ENCODE results near the gene DOK1.
"Not testable (repeated sequence)": the region's sequence is repeated elsewhere in the genome, so short reads cannot be mapped to it uniquely, and the experiment has no call there.

DOK1 gene

GRCh38 chr2:74548900-74549826, 5.4 kb upstream of the DOK1 start:
- no peak for DNase-seq (ENCODE audit: low read depth)

DNA sequence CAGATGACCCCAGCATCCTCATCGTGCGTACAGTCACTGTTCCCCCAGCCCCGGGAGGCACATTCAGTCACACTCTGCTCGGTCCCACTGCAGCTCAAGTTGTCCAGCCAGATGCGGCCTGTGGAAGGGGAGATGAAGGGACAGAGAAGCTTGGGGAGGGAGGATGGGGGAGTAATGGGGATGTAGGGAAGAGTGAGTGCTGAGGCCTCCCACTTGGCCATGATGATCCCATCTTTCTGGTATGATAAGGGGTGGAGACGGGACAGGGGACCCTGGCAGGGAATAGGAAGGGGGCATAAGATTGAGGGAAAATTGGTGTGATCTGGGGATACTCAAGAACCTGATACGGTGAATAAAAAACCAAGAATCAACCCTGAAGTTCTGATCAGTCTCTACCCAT, 4.3 kb upstream of the DOK1 start:
- DNase-seq (ENCODE audit: low read depth): no peak

- DNase-seq (ENCODE audit: low read depth): no peak
Observed at GRCh38 chr2:74551530-74551929, 3.0 kb upstream of the DOK1 start.

GRCh38 chr2:74551942-74552913, 2.3 kb upstream of the DOK1 start:
- no peak for DNase-seq (ENCODE audit: low read depth)

DNA sequence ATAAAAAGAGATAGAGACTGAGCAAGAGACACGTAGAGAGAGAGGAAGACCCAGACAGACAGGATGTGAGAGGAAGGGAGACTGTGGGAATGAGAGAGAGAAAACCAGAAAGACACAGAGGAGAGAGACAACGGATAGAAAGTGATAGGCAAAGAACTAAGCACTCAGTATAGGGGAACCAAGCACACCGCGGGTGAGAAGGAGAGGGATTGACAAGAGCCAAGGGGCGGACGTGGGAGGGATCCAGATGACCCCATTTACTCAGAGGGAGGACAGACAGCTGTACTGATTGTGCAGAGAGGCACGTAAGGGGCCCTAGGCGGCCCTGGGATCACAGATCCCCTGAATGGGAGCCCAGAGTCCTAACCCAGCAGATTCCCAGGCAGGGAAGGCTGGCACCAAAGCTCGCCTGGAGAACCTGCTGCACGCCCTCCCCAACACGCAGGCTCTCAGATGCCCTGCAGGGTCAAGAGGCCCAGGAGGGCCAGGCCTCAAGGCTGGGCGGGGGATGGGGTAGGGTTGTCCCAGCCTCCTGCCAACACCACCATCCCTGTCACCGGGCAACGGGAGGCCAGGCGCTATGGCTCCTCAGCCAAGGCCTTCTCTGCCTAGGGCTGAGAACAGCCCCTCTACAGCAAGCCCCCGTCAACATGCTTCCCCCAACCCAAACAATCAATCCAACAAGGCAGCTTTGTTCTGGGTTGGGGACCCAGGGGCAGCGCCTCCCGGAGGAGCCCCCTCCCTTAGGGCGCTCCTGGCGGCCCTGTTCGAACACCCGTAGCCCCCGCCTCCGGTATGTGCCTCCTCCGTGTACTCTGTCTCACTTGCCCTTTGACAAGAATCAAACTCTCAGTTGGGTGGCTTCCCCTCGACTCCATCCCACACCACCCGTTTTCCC, 1.4 kb upstream of the DOK1 start:
- no peak for DNase-seq (ENCODE audit: low read depth)

DNA sequence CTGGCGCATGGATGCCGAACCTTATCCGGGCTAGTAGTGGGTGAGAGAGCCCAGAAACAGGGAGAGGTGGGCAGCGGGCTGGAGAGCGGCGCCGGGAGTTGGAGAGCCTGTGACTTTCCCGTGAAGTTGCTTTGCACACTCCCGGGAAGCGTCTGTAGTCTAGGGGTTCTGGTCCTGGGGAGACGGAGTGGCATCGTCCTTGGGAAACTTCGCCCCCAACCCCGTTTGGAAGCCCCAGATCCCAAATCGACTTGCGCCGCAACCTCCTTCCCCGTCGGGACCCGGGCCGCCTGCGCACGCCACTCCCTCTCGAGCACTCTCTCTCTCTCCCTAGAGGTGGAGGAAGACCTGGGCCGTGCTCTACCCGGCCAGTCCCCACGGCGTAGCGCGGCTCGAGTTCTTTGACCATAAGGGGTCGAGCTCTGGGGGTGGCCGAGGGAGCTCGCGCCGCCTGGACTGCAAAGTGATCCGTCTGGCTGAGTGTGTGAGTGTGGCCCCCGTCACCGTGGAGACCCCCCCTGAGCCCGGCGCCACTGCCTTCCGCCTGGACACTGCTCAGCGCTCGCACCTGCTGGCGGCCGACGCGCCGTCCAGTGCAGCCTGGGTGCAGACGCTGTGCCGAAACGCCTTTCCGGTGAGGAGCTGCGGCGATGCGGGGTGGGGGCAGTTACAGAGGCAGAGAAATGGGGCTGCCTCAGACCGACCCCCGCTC, 456 bp downstream of the DOK1 start:
- DNase-seq (ENCODE audit: low read depth): no peak

DNA sequence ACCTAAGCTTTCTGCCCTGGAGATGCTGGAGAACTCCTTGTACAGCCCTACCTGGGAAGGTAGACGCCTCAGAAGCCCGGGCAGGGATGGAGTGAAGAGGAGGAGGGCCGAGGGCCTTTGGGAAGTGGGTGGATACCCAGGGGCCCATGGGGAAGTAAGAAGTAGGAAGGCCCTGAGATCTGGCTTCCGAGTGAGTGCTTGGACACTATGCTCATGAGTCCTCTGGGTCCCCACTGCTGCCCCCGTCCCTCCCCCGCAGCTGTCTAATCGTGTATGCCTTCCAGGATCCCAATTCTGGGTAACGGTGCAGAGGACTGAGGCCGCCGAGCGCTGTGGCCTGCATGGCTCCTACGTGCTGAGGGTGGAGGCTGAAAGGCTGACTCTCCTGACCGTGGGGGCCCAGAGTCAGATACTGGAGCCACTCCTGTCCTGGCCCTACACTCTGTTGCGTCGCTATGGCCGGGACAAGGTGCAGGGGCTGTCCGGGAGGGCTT, 1.1 kb downstream of the DOK1 start:
- no peak for DNase-seq (ENCODE audit: low read depth)

DNA sequence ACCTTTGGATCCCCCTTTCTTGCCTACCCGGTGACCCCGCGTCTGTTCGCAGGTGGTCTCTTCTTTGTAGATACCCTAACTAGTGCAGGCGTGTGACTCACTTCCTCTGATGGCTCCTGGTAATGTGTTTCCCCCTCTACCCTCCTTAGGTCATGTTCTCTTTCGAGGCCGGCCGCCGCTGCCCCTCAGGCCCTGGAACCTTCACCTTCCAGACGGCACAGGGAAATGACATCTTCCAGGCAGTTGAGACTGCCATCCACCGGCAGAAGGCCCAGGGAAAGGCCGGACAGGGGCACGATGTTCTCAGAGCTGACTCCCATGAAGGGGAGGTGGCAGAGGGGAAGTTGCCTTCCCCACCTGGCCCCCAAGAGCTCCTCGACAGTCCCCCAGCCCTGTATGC, 1.6 kb downstream of the DOK1 start:
- no peak for DNase-seq (ENCODE audit: low read depth)

DNA sequence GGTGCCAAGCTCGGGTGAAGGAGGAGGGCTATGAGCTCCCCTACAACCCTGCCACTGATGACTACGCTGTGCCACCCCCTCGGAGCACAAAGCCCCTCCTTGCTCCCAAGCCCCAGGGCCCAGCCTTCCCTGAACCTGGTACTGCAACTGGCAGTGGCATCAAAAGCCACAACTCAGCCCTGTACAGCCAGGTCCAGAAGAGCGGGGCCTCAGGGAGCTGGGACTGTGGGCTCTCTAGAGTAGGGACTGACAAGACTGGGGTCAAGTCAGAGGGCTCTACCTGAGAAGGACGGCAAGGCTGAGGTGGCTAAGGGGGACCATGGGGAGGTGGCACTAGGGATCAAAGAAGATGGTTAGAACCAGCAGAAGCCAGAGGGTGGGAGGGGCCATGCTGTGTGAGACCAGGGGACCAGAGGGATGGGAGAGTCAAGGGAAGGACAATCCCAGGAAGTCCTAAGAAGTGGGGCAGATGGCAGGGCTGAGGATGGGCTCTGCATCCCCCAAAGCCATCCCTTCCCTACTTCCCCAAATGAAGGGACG, 2.4 kb downstream of the DOK1 start:
- no peak for DNase-seq (ENCODE audit: low read depth)

- DNase-seq (ENCODE audit: low read depth): no peak
Observed at GRCh38 chr2:74558284-74559230, 4.0 kb downstream of the DOK1 start.

GRCh38 chr2:74559912-74560311, 5.4 kb downstream of the DOK1 start:
- no peak for DNase-seq (ENCODE audit: low read depth)

DNA sequence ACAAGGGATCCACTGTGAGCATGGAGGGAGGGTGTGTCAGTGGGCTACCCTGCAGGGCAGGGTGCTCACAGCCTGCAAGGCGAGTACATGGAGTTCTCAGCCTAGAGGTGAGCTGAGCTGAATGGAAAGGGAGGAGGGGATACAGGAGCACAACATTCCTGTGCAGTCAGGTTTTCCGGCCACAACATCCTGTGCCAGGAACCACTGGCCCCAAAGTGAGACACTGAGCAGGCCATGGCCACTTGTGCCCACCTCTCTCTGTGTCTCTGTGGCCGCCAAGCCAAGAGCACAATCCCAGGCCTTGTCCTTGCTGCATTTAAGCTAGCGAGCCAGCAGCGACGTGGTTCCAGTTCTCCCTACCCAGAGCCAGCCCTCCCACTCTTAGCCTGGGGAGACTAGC, 6.1 kb downstream of the DOK1 start:
- DNase-seq (ENCODE audit: low read depth): no peak

- not testable (repeated sequence) for DNase-seq (ENCODE audit: low read depth)
Observed at GRCh38 chr2:74561022-74561421, 6.5 kb downstream of the DOK1 start.

- DNase-seq (ENCODE audit: low read depth): no peak
Observed at GRCh38 chr2:74562126-74562775, 7.7 kb downstream of the DOK1 start.

DNA sequence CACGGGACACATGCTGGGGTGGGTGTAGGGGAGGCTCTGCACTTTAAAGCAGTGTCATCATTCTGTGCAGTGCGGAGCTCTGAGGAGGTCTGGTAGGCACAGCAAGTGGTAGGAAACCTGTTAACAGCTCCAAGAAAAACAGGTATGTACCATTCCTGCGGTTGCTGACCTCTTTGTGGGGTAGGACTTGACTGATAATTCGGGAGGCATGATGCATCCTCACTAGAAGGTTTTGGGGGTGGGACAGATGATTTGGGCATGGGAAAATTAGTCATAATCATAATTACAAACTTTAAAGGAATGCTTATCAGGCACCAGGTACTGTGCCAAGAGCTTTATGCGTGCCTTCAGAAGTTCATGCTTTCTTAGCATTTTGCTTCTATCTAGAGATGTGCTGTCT, 9.7 kb downstream of the DOK1 start:
- DNase-seq (ENCODE audit: low read depth): no peak

DNA sequence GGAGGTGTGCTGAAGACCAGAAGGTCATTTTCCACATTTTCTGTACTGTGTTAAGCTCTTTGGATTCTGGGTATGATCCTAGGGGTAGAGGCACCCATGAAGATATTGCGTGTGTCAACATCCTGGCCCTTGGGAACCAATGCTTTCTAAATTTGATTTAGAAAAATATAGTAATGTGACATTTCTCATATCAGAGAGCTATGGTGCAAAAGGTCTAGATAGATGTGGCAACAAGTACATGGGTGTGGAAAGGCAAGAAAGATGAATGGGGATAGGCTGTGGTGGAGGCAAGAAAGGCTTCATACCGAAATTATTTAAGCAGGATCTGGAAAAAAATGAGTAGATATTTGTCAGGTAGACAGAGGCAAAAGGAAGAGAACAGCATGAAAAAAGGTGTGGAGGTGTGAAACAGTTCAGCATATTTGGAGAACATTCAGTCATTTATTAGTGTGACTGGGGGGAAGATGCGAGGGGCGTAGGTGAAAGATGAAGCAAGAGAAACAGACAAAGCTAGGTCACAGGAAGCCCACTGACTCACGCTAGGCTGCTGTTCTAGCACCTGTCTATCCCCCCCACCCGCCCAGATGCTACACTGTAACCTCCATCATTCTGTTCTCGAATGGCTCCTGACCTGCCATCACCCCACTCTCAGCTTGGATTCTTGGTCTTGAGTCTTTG, 11.7 kb downstream of the DOK1 start:
- no peak for DNase-seq (ENCODE audit: low read depth)

GRCh38 chr2:74566754-74567085, 12.2 kb downstream of the DOK1 start:
- DNase-seq (ENCODE audit: low read depth): no peak

DNA sequence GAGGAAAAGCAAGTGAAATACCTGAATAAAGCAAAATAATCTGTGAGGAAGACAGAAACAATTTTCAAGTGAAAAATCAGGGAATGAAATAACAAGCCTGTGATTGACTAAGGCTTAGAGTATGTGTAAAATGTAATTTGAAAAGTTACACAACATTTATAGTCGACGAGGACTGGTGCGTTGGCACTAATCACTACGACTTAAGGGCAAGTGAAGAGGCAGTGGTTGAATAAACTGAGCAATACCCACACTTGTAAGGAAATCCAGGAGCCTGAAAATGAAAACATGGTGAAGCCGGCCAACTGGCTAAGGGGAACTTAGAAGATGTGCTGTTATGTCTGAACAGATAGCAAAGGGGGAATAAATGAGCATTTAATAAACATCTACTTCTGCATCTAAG, 13.4 kb downstream of the DOK1 start:
- DNase-seq (ENCODE audit: low read depth): no peak

GRCh38 chr2:74569686-74570085, 15.2 kb downstream of the DOK1 start:
- DNase-seq (ENCODE audit: low read depth): no peak

All from activated T-helper 9 cell treated with anti-CD3 and anti-CD28 coated beads, Interleukin-2, amount 50 U/mL, for 16 hours (primary cell).